Measurements from ENCODE around the gene CKAP5.
"Not testable (repeated sequence)": the region's sequence is repeated elsewhere in the genome, so short reads cannot be mapped to it uniquely, and the experiment has no call there.

Gene CKAP5

GRCh38 chr11:46724088-46724487, 122.0 kb downstream of the CKAP5 start:
- DNase-seq = peak; percentile 8

GRCh38 chr11:46723359-46723680, 122.8 kb downstream of the CKAP5 start:
- DNase-seq = no peak

GRCh38 chr11:46722566-46723358, 123.3 kb downstream of the CKAP5 start:
- DNase-seq = no peak

- no peak for DNase-seq
Measured at GRCh38 chr11:46721286-46721685, 124.8 kb downstream of the CKAP5 start.

GRCh38 chr11:46719543-46720218, 126.4 kb downstream of the CKAP5 start:
- DNase-seq = no peak

- DNase-seq = no peak
Measured at GRCh38 chr11:46719048-46719542, 127.0 kb downstream of the CKAP5 start, which contains the start of gene F2. F2 (plus strand) TSS chr11:46719213; CDS start chr11:46719236, 23 bp downstream.

- no peak for DNase-seq
Measured at GRCh38 chr11:46718155-46719019, 127.7 kb downstream of the CKAP5 start.

- DNase-seq = not testable (repeated sequence)
Measured at GRCh38 chr11:46717825-46718154, 128.3 kb downstream of the CKAP5 start.

- no peak for DNase-seq
Measured at GRCh38 chr11:46712874-46713576, 133.1 kb downstream of the CKAP5 start.

- DNase-seq = no peak
Measured at GRCh38 chr11:46711303-46711702, 134.8 kb downstream of the CKAP5 start.

- DNase-seq = no peak
Measured at GRCh38 chr11:46710821-46711269, 135.2 kb downstream of the CKAP5 start.

GRCh38 chr11:46709351-46709750, 136.7 kb downstream of the CKAP5 start:
- not testable (repeated sequence) for DNase-seq

GRCh38 chr11:46706886-46707285, 139.2 kb downstream of the CKAP5 start:
- no peak for DNase-seq

- no peak for DNase-seq
Measured at GRCh38 chr11:46705070-46705688, 140.9 kb downstream of the CKAP5 start.

GRCh38 chr11:46701078-46701654, 144.9 kb downstream of the CKAP5 start:
- DNase-seq = no peak

GRCh38 chr11:46700241-46701077, 145.6 kb downstream of the CKAP5 start, which contains the start of the genes ARHGAP1 and ZNF408:
ARHGAP1 (minus strand) TSS chr11:46700619; CDS start chr11:46696107, 4,512 bp downstream.
ZNF408 (plus strand) TSS chr11:46701031; CDS start chr11:46701048, 17 bp downstream.
- DNase-seq = peak; percentile 98

GRCh38 chr11:46698597-46698996, 147.5 kb downstream of the CKAP5 start:
- no peak for DNase-seq

GRCh38 chr11:46697723-46698122, 148.4 kb downstream of the CKAP5 start:
- DNase-seq = no peak

- DNase-seq = no peak
Measured at GRCh38 chr11:46697303-46697702, 148.8 kb downstream of the CKAP5 start.

GRCh38 chr11:46696212-46696558, 149.9 kb downstream of the CKAP5 start:
- no peak for DNase-seq
